NCI-H526 treated with DMSO at 0.1 percent for 48 hours (cell line): ENCODE measurements around the gene TMEM138.
"Not testable (repeated sequence)": the region's sequence is repeated elsewhere in the genome, so short reads cannot be mapped to it uniquely, and the experiment has no call there.

Experiments
- DNase-seq: peaks from one replicate; lab custom pipeline; 2025; lab: John Stamatoyannopoulos, UW

TMEM138 gene

DNA sequence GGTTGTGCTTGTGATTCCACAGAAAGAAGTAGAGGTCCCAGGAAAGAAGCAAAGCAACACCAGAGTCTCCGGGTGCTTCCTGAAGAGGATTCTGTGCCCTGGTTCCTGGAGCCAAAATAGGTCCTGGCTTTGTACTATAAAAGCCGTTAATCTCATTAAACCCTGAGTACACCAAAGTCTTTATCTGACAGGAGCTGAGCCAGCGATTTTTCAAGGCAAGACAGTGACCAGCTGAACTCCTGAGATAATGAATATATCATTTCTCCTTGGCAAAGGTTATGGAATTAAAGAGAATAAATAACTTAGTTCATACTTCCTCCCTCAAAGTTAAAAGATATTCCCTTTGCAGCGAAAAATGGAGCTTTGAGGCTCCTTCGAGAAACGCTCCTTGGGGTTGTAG is 5.2 kb downstream of the TMEM138 start:
- no peak for DNase-seq

DNA sequence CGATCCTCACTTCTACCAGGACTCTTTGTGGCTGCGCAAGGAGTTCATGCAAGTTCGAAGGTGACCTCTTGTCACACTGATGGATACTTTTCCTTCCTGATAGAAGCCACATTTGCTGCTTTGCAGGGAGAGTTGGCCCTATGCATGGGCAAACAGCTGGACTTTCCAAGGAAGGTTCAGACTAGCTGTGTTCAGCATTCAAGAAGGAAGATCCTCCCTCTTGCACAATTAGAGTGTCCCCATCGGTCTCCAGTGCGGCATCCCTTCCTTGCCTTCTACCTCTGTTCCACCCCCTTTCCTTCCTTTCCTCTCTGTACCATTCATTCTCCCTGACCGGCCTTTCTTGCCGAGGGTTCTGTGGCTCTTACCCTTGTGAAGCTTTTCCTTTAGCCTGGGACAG is 6.5 kb downstream of the TMEM138 start:
- DNase-seq = no peak

DNA sequence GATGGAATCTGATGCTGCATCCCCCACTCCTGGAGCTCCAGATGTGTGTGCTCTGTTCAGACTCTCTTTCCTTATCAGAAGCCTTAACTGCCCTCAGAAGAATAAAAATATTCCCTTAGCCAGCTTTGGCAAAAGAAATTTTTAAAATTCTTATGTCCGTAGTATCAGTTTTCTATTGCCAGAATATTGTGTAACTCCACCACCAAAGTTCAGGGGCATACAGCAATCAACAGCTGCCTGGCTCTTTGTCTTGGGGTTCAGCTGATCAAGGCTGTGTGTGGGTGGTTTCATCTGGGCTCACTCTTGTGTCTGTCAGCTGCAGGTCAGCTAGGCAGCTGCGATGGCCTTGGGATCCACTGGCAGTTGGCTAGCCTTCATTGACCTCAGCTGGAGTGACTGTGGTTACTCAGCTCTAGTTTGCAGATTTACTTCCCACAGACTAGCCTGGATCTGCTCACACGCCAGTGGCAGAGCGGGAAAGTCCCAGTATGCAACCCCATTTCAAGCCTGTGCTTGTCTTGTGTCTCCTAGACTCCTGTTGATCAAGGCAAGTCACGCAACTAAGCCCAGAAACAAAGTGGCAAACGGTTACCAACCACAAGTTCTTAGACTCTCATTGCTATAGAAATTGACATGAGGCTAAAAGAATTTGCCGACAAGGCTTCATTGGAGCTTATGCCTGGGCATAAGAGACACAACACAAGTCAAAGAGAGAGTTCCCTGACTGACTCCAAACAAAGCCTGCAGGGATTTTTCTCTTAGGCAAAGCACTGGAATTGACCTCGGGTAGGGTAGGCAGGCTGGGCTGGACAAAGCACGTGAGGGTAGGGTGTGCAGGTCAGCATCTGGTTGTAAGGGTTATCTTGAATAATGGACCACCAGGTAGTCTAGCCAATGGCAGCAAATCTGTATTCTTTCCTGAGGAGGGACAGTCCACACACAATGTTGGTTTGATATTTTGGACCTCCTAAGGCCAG is 7.5 kb downstream of the TMEM138 start:
- DNase-seq = no peak

DNA sequence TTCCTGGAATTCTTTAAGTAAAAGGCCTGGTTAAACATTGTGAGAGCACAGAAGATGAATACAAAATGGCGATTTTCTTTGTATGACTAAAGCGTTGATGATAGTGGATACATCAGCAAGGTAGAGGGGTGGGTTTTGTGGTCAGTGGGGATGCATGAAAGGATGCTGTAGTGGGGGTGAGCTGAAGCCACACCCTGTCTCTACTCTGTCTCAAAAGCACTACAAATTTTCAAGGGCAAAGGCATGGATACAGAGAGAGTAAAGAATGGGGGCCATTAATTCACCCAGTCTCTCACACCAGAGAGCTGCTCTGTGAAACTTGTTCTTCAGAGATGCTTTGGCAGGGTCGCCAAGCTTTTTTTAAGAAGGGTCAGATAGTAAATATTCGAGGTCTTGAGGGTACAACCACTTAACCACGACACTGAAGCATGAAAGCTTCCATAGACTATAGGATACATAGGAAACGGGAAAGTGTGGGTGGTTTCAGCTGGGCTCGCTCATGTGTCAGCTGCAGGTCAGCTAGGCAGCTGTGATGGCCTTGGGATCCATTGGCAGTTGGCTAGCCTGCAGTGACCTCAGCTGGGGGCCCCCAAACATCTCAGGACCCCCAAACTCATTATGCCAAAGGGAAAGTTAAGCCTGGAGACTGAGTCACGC is 8.3 kb downstream of the TMEM138 start:
- DNase-seq = no peak

DNA sequence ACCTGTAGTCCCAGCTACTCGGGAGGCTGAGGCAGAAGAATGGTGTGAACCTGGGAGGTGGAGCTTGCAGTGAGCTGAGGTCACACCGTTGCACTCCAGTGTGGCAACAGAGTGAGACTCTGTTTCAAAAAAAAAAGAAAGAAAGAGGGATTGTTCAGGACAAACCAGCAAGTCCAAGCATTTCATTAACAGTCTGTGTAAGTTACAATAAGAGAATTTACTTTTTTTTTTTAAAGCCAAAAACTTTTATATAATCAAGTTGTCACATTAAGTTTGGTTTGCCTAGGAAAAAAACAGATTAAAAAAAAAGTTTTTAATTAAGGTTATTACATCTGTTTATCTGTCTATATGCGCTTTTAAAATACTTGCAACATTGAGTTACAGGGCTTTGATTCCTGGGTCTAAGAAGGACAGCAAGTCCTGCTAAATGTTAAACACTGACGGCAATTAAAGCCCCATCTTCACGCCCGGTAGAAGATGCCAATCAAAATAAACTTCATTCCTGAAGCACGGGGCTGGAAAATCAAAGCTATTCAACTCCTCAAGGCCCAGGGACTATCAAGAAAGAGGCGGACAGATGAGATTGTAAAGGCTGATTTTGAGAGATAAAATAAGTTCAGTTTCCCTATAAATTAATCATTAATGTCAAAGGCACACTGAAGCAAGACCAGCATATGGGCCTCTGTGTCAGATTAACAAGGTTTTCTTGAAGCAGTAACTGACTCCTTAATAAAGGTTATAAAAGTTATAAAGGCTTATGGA is 10.7 kb downstream of the TMEM138 start:
- DNase-seq = no peak

DNA sequence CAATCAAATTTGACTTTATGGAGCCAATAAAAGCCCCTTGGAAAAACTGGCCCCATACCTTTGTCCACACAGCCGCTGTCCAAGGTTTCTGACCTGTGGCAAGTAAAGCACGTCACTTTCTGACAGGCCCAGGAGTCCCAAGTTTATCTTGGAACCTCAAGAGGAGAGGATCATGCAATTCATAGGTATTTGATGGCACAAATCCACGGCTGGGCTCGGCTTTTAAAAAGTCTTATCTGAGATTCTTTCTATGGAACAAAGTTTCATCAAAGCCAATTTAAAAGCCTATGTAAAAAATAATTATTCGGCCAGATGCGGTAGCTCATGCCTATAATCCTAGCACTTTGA is 13.6 kb downstream of the TMEM138 start:
- no peak for DNase-seq

DNA sequence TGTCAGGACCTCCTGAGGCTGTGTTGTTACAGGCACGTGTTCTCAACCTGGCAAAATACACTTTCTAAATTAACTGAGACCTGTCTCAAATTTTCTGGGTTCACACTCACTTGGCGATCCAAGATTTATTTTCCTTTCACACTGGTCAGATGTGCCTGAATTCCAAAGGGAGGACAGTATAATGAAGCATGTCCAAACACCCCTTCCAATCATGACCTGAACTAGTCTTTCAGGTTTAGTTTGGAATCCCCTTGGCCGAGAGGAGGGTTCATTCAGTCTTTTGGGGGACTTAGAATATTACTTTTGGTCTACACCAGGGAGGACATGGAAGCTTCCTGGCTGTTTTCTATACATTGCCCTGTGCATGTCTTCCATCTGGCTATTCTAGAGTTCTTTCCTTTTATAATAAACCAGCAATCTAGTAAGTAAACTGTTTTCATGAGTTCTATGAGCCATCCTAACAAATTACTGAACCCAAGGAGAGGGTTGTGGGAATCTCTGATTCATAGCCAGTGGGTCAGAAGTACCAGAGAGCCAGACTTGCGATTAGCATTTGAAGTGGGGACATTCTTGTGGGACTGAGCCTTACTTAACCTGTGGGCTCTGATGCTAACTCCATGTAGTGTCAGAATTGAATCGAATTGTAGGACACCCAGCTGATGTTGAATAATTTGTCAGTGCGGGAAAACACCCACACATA is 15.4 kb downstream of the TMEM138 start:
- DNase-seq = no peak

DNA sequence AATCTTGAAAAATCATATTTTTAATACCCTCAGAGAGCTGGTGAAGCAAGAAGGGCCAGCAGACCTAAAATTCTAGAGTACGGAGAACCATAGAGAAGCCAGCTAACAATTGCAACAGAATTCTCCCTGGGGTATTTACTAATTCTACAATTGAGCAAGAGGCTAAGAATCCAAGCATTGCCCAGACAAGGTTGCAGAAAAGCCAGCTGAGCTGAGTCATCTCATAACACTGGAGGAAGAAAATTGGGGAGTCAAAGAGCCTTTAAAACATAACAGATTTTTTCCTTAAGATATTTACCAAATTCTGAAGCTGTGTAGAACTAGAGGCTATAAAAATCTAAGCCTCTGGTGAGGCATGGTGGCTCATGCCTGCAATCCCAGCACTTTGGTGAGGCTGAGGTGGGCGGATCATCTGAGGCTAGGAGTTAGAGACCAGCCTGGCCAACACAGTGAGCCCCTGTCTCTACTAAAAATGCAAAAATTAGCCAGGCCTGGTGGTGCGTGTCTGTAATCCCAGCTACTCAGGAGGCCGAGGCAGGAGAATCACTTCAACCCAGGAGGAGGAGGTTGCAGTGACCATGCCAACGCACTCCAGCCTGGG is 16.6 kb downstream of the TMEM138 start:
- DNase-seq = no peak

DNA sequence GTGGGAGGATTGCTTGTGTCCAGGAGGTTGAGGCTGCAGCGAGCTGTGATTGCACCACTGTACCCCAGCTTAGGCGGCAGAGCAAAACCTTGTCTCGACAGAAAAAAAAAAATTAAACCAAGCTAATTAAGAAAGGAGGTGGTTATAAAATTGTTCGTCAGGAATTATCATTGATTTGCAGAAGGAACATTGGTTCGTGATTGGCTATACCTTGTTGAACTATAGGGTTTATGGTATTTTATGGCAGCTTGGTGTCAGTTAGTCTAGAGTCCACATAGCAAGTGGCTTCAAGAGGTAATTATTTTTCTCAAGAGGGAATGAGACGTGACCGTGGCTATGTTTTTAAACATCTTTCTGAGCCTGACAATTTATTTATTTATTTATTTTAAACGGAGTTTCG is 18.7 kb downstream of the TMEM138 start:
- DNase-seq = no peak

DNA sequence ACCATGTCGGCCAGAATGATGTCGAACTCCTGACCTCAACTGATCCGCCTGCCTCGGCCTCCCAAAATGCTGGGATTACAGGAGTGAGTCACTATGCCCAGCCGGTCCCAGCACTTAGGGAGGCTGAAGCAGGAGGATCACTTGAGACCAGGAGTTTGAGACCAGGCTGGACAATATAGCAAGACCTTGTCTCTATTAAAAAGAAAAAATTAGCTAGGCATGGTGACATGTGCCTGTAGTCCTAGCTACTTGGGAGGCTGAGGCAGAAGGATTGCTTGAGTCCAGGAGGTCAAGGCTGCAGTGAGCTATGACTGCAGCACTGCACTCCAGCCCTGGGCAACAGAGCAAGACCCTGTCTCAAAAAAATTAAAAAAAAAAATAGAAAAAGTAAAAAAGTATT is 21.7 kb downstream of the TMEM138 start:
- DNase-seq = not testable (repeated sequence)

DNA sequence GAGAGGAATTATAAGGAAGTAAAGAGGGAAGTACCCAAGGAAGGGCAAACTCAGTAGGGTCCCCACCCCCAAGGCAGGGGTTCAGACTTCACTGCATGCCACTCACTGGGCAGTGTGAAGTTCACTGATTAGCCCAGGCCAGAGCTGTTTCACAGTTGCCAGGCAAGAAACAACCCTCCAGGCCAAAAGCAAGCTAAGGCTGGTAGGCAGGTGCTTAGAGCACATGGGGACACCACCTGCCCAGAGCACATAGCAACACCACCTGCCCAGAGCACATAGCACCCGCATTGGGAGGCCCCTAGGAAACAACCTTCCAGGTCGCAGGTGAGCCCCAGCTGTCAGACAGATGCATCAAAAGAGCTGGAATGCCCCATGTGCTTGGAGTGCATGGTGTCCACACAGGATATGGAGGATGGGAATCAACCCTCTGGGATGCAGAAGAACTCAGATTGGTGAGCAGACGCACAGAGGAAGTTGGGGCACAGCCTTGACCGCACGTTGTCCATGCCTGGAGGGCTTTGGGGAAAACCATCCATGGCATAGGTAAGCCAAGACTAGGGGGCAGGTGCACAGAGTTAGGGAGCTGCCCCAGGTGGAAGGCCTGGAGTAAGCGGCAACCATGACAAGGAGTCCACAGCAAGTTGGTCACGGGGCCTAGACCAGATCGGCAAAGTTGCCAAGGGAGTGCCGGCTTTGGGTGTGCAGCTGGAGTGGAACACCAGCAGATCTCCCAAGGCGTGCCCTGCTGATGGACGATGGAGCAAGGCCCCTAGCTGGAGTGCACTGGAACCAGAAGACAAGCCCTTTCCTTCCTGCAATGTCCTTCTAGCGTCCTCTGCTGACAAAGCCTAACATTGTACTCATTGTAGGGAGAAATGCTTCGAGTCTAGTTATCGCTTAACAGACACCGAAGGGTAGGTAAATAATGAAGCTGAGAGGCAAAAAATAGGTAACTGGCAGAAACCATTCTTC is 22.4 kb downstream of the TMEM138 start:
- no peak for DNase-seq

DNA sequence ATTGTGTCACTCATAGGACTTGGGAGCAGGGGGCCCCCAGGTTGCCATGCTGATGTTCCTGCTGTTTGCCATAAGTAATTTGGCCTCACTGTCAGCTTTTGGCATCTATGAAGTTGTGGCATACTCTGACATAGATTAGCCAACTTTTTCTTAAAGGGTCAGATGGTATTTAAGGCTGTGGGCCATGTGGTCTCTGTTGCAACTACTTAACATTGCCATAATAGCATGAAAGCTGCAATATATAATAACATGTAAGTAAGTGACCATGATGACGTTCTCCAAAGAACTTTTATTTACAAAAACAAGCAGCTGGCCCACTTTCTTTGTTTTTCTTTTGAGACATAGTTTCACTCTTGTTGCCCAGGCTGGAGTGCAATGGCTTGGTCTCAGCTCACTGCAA is 28.0 kb downstream of the TMEM138 start:
- no peak for DNase-seq

DNA sequence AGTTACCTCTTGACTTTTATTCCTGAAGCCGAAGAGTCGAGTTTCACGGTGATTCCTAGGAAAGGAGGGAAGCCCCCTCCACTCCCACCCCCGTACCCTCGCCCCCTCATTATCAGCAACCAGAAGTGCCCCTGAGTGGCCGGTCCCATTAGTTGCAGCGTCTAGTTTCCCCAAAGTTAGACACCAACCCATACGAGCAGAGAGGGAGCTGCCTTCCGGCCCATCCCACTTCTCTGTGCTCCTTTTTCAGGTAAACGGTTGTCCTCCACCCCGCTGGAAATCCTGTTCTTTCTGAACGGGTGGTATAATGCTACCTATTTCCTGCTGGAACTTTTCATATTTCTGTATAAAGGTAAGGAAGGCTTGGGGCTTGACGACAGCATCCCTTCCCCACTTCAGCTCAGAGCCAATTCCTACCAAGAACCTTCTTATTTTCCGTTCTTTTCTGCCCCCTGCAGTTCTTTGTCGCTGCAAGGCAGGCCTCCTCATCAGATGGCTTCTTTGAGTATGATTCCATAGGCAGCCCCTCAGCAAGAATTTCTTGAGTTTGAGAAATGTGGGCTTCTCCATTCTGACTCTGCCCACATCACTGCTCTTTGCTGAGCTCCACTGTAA is 30.9 kb downstream of the TMEM138 start:
- DNase-seq = no peak

DNA sequence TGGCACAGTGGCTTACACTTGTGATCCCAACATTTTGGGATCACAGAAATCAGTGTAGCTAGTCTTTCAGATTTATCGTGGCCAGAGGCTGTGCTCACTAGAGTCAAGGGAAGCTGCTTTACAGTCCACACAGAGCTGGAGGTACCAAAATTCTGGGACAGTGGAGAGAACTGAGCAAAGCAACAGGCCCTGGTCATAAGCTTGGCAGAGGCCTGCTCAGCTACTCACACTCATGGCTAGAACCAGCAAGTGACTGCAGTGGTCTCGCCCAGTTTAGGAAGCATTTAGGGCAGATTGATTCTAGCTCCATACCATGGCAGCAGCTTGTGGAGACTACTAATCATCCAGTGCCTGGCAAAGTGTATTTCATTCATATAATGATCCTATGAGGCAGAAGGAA is 39.0 kb downstream of the TMEM138 start:
- DNase-seq = no peak

DNA sequence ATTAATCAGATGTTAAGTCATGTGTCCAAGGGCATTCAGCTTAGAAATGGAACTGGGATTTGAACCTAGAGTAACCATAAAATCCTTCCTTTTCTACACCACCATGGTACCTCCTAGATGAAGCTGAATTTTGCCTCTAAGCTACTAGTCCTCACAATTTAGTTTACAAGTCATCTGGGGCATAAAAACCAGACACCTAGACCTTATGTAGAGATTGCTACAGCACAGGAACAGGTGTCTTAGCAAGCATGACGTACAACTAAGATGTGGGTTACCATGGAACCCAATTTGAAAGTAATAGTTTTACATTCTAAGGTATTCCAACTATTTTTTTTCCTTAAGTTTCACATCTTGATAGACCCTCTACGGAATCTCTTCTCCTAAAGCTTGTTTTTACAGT is 39.4 kb downstream of the TMEM138 start:
- DNase-seq = no peak

DNA sequence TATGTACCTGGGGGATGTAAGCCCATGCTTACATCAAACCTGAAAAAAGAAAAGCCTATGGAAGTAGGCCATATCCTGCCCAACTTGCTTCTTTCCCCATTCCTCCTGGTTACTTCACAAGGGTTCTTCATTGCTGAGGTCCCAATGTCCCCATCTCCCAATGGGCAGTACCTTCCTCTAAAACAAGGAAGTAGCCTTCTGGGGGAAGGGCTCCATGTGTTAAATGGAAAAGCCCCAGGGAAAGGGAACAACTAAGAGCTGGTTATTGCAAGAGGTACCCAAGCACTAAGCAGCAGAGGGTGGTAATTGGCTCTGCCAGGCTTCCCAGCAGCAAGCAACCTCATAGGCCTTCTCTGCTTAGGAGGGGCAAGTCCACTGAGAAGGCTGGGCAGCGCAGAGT is 41.5 kb downstream of the TMEM138 start:
- DNase-seq = no peak

DNA sequence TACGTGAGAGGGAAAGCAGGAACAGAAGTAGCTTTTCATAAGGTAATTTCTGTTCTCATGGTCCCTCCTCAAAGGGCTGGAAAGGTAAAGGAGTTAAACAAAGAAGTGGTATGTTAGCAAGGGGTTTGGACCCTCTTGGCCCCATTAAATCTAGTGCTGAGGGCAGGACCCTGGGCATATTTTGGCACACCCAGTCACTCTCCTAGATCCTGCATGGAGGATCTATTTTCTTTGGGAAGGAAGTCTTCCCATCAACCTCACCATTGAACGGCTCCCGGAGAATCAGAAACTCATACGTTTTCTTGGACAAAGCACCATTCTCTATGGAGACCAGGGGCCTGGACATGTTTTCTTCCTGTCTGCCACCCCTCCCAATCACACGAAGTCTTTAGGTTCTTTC is 41.9 kb downstream of the TMEM138 start:
- no peak for DNase-seq

DNA sequence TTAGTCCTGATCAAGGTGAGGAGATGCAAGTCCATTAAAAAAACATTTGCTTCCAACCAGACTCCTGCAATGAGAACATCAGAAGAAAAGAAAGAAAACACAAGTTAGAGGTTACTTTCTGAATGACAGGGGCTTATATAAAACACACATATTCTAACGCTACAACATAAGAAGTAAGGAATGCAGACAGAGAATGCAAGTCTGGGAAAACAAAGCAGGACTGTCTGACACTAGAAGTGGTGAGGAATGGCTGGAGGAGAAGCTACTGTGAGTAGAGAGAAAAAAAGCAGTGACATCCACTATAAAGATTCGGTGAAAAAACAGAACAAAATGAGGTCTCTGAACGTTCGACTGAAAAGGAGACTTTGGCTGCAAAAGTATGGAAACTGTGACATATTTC is 42.5 kb downstream of the TMEM138 start:
- DNase-seq = no peak

DNA sequence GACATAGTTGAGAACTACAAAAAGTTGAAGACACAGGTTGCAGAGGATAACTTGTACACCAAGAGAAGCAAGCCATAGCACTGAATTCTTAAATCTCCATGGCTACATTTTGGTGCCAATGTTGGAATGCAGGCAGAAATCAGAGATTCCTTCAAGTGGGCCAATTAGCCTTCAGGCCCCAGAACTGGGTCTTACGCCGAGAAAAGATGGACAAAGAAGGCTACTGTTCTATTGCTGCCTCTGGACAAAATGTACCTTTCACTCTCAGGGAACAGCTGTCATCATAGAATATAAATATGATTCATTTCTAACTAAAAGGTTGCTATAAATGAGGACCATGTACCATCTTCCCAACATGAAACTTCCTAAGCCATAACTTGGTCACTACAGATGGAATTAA is 43.9 kb downstream of the TMEM138 start:
- DNase-seq = no peak
